NCI-H2029 (cell line): ENCODE data around the gene SH3D19.

Source experiments
- DNase-seq: peaks from one replicate; lab custom pipeline; 2025; lab: John Stamatoyannopoulos, UW

Gene SH3D19

GRCh38 chr4:151228189-151229119 is 97.0 kb downstream of the SH3D19 start:
- DNase-seq: no peak

- no peak for DNase-seq
Observed at GRCh38 chr4:151227731-151228130, 97.7 kb downstream of the SH3D19 start.

- no peak for DNase-seq
Observed at GRCh38 chr4:151227172-151227571, 98.2 kb downstream of the SH3D19 start.

GRCh38 chr4:151226004-151226932 is 99.1 kb downstream of the SH3D19 start:
- no peak for DNase-seq

- no peak for DNase-seq
Observed at GRCh38 chr4:151223465-151223864, 101.9 kb downstream of the SH3D19 start.

- DNase-seq: no peak
Observed at GRCh38 chr4:151219948-151220347, 105.5 kb downstream of the SH3D19 start.

GRCh38 chr4:151219091-151219490 is 106.3 kb downstream of the SH3D19 start:
- no peak for DNase-seq

- DNase-seq: no peak
Observed at GRCh38 chr4:151218343-151218742, 107.1 kb downstream of the SH3D19 start.

GRCh38 chr4:151217326-151217725 is 108.1 kb downstream of the SH3D19 start:
- no peak for DNase-seq

GRCh38 chr4:151215295-151215694 is 110.1 kb downstream of the SH3D19 start:
- no peak for DNase-seq

- DNase-seq: no peak
Observed at GRCh38 chr4:151207868-151208267, 117.5 kb downstream of the SH3D19 start.

- no peak for DNase-seq
Observed at GRCh38 chr4:151207186-151207585, 118.2 kb downstream of the SH3D19 start.

- DNase-seq: no peak
Observed at GRCh38 chr4:151206241-151207005, 119.0 kb downstream of the SH3D19 start.

- DNase-seq: no peak
Observed at GRCh38 chr4:151205722-151206121, 119.7 kb downstream of the SH3D19 start.

- no peak for DNase-seq
Observed at GRCh38 chr4:151204925-151205524, 120.4 kb downstream of the SH3D19 start.

- no peak for DNase-seq
Observed at GRCh38 chr4:151202851-151203455, 122.5 kb downstream of the SH3D19 start.

- DNase-seq: no peak
Observed at GRCh38 chr4:151202381-151202780, 123.0 kb downstream of the SH3D19 start.

GRCh38 chr4:151199319-151200190 is 125.8 kb downstream of the SH3D19 start:
- no peak for DNase-seq

GRCh38 chr4:151198748-151199147 is 126.7 kb downstream of the SH3D19 start:
- DNase-seq: no peak

GRCh38 chr4:151197247-151197646 is 128.2 kb downstream of the SH3D19 start:
- no peak for DNase-seq
